K562 (cell line): ENCODE data around the gene TMEM163. TPM values are rescaled to one million over a fixed set of nuclear protein-coding genes. Genes with fewer than 3 reads are reported as not detected.

ENCODE experiments used
- CREBBP ChIP-seq: IDR thresholded peaks from one replicate; pipeline ENCODE4 v1.6.1; 2012; ENCODE audit warnings: low read depth, mild to moderate bottlenecking, control low read depth, inconsistent platforms, low read length
- E2F6 ChIP-seq, 2 experiments: IDR thresholded peaks; 2 replicates each; pipeline ENCODE4 v1.6.1; 2011; ENCODE audit warnings: borderline replicate concordance in 1 of 2, control low read depth in 1 of 2, low read depth in 1 of 2, low read length in 1 of 2, mild to moderate bottlenecking in 1 of 2, mixed read lengths in 1 of 2, moderate library complexity in 1 of 2; ENCODE audit not compliant: insufficient read depth in 1 of 2, insufficient read length in 1 of 2, poor library complexity in 1 of 2, severe bottlenecking in 1 of 2; ENCODE audit errors: extremely low read depth in 1 of 2
- E2F8 ChIP-seq: fragments of 450-650 bp; IDR thresholded peaks from 2 replicates; pipeline ENCODE4 v1.7.1; 2018; ENCODE audit warnings: mild to moderate bottlenecking, low read depth; ENCODE audit not compliant: partially characterized antibody
- FOXK2 ChIP-seq, 2 experiments: fragments of 450-650 bp; IDR thresholded peaks in 1 of 2; conservative IDR thresholded peaks in 1 of 2; 2 replicates each; pipeline ENCODE4 v1.6.1; 2016; ENCODE audit warnings: low read depth in 2 of 2, mild to moderate bottlenecking in 1 of 2
- KAT8 ChIP-seq: fragments of 450-650 bp; IDR thresholded peaks from 2 replicates; pipeline ENCODE4 v1.6.1; 2016; ENCODE audit warnings: low read depth, mild to moderate bottlenecking
- MCM2 ChIP-seq: fragments of 450-650 bp; IDR thresholded peaks from 2 replicates; pipeline ENCODE4 v1.6.1; 2017; ENCODE audit warnings: low read depth, mild to moderate bottlenecking
- OTX1 ChIP-seq: fragments of 450-650 bp; formaldehyde crosslinking; IDR thresholded peaks from 2 replicates; pipeline ENCODE4 v1.4.0; 2022; ENCODE audit warnings: mild to moderate bottlenecking
- RREB1 ChIP-seq: fragments of 250-450 bp; sonication (Bioruptor Pico); IDR thresholded peaks from 2 replicates; pipeline ENCODE4 v1.4.0; 2020
- SAFB2 ChIP-seq: fragments of 200-400 bp; formaldehyde crosslinking; IDR thresholded peaks from 2 replicates; pipeline ENCODE4 v1.6.1; 2018; ENCODE audit warnings: borderline replicate concordance, low read length, low read depth, moderate library complexity; ENCODE audit not compliant: severe bottlenecking
- ZC3H11A ChIP-seq: IDR thresholded peaks from 2 replicates; pipeline ENCODE4 v1.6.1; 2012; ENCODE audit warnings: low read depth, low read length, improper control_type of control experiment
- ZNF311 ChIP-seq: fragments of 250-450 bp; sonication (Bioruptor Pico); IDR thresholded peaks from 2 replicates; pipeline ENCODE4 v1.4.0; 2020; ENCODE audit warnings: mild to moderate bottlenecking, moderate library complexity
- ZNF699 ChIP-seq: fragments of 250-450 bp; sonication (Bioruptor Pico); IDR thresholded peaks from 2 replicates; pipeline ENCODE4 v1.8.0; 2021; ENCODE audit warnings: mild to moderate bottlenecking, moderate library complexity; ENCODE audit not compliant: insufficient replicate concordance
- ZNF766 ChIP-seq: fragments of 200-800 bp; sonication (Bioruptor generic); conservative IDR thresholded peaks from 2 replicates; pipeline ENCODE4 v1.6.1; 2016; ENCODE audit warnings: missing genetic modification characterization, missing compliant biosample characterization
- ZNF785 ChIP-seq: fragments of 250-450 bp; sonication (Bioruptor Pico); IDR thresholded peaks from 2 replicates; pipeline ENCODE4 v1.4.0; 2020; ENCODE audit warnings: mild to moderate bottlenecking
- polyA plus RNA-seq, 8 experiments: library from polyadenylated mRNA; depleted of rRNA in 4 of 8; stranded (reverse) in 5 of 8; unstranded in 3 of 8; fragments of >200 nt; fragmentation: Nextera tagmentation in 2 of 8; fragmentation: Illumina TruSeq in 1 of 8; extraction: Ambion mirVana in 2 of 8; extraction: Trizol in 1 of 8; gene quantifications; 2 replicates each; pipeline versions ENCODE4 v1.2.1 to v1.2.3, GENCODE V29; 2011 to 2014; ENCODE audit warnings: inconsistent platforms in 1 of 8, missing spikeins in 1 of 8
- total RNA-seq, 7 experiments: library from RNA; depleted of rRNA in 6 of 7; stranded (reverse); fragments of >200 nt in 6 of 7; fragmentation: Illumina TruSeq in 2 of 7; extraction: Trizol in 2 of 7; gene quantifications; 2 replicates each; pipeline versions ENCODE4 v1.2.1 to v1.2.3, GENCODE V29; 2011 to 2021; ENCODE audit warnings: low replicate concordance in 1 of 7

Gene TMEM163
- total and polyA plus RNA-seq, 9 of the 15 experiments (the other 6 are each of a cell fraction or from before 2014, with no cell fraction given), result 0.04 to 0.68 (median 0.16) TPM; not detected in 3

- TF ChIP-seq ZNF311 (CRISPR knock-in tag) (0 out of 2 replicates have a peak, but pooled peaks have one; percentile 26), KAT8 (no peak), MCM2 (no peak), E2F8 (no peak), OTX1 (0 out of 2 replicates have a peak, but pooled peaks have one; percentile 45), ZNF766 (CRISPR knock-in tag) (0 out of 2 replicates have a peak, but pooled peaks have one; percentile 12), CREBBP (no peak), ZC3H11A (no peak), E2F6 (IDR thresholded peaks at IDR 0.05; ENCODE audit: borderline replicate concordance in 1 of 2, extremely low read depth in 1 of 2, insufficient read depth in 1 of 2, insufficient read length in 1 of 2, low read depth in 1 of 2, low read length in 1 of 2, poor library complexity in 1 of 2, severe bottlenecking in 1 of 2) (no peak), SAFB2 (no peak), FOXK2 (conservative IDR thresholded peaks at IDR 0.05 in 1 of 2, IDR thresholded peaks at IDR 0.05 in 1 of 2; ENCODE audit: low read depth in 2 of 2) (no peak), ZNF699 (no peak), ZNF785 (CRISPR knock-in tag) (no peak), RREB1 (CRISPR knock-in tag) (no peak)
Observed at GRCh38 chr2:134707330-134707676, 11.5 kb downstream of the TMEM163 start (continued).
